ENCODE measurements around the gene MED13L. TPM values are rescaled to one million over a fixed set of nuclear protein-coding genes. Genes with fewer than 3 reads are reported as not detected.

MED13L gene
- total RNA-seq, 1 donor from 2014 or later = 147 TPM

- TF ChIP-seq, protein P1, sequence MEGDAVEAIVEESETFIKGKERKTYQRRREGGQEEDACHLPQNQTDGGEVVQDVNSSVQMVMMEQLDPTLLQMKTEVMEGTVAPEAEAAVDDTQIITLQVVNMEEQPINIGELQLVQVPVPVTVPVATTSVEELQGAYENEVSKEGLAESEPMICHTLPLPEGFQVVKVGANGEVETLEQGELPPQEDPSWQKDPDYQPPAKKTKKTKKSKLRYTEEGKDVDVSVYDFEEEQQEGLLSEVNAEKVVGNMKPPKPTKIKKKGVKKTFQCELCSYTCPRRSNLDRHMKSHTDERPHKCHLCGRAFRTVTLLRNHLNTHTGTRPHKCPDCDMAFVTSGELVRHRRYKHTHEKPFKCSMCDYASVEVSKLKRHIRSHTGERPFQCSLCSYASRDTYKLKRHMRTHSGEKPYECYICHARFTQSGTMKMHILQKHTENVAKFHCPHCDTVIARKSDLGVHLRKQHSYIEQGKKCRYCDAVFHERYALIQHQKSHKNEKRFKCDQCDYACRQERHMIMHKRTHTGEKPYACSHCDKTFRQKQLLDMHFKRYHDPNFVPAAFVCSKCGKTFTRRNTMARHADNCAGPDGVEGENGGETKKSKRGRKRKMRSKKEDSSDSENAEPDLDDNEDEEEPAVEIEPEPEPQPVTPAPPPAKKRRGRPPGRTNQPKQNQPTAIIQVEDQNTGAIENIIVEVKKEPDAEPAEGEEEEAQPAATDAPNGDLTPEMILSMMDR (IDR thresholded peaks at IDR 0.05) = peak; percentile 24
- DNase-seq = no peak
- no peaks in the 10 kb centered on the region for H3K9me3 ChIP-seq
- intact Hi-C loops (cut with DNase I) = no loop called here
- no peaks in the 10 kb centered on the region for H3K27me3 ChIP-seq
- H3K4me3 ChIP-seq = no peak overlapping the region
- no peak for ATAC-seq
- H3K36me3 ChIP-seq = no peaks in the 10 kb centered on the region
- H3K27ac ChIP-seq = no peak overlapping the region
- H3K4me1 ChIP-seq = peaks cover 48% of the 10 kb centered on the region
Measured at GRCh38 chr12:116141110-116141832, 136.2 kb downstream of the MED13L start.

DNA sequence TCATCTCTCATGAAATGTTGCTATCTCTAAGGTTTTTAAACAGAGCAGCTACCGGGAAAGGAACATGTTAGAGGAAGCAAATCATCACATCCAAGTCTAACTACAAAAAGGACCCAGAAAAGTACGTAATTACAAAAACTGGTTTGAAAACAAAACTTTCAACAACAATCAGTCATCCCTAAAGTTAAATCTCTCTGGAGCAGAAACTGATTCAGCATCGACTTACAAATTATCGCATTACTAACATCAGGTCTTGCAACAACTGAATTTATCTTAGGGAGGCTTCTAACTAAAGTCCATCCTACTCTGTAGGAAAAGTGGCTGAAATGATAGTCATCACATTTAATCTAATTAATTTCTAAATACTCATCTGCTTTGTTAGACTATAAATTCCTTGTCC lies 137.0 kb downstream of the MED13L start:
- no peak overlapping the region for H3K27ac ChIP-seq
- no peaks in the 10 kb centered on the region for H3K36me3 ChIP-seq
- intact Hi-C loops (cut with DNase I) = no loop called here
- H3K9me3 ChIP-seq = no peaks in the 10 kb centered on the region
- H3K27me3 ChIP-seq = no peaks in the 10 kb centered on the region
- TF ChIP-seq, protein P1 (IDR thresholded peaks at IDR 0.05) = no peak
- H3K4me3 ChIP-seq = no peak overlapping the region
- ATAC-seq = no peak
- no peak for DNase-seq
- peaks cover 55% of the 10 kb centered on the region for H3K4me1 ChIP-seq

GRCh38 chr12:116138781-116139180 lies 138.7 kb downstream of the MED13L start:
- DNase-seq (no peak), ATAC-seq (no peak)
- TF ChIP-seq, protein P1 (IDR thresholded peaks at IDR 0.05) = no peak

DNA sequence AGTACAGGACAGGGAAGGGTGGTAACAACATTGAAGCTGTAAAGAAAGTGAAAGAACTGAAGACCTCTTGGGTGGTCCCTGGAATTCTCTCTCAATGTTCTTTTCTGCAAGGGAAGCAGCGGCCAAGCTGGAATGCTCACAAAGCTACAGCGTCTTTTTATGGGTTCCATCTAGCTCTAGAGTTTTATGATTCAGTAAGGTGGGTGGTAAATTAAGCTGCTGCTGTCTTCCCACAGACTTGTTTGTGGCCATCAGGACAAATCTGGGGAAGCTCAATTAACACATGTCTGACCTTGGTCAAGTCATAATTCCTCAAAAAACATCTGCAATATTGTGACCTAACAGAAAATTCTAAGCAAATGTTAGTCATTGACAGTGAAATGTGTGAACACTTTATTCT lies 139.1 kb downstream of the MED13L start:
- TF ChIP-seq, protein P1 (IDR thresholded peaks at IDR 0.05) = no peak
- H3K36me3 ChIP-seq = no peaks in the 10 kb centered on the region
- H3K9me3 ChIP-seq = no peaks in the 10 kb centered on the region
- H3K4me1 ChIP-seq = peaks cover 55% of the 10 kb centered on the region
- no peak for ATAC-seq
- H3K27ac ChIP-seq = no peak overlapping the region
- H3K4me3 ChIP-seq = no peak overlapping the region
- no peaks in the 10 kb centered on the region for H3K27me3 ChIP-seq
- DNase-seq = no peak
- intact Hi-C loops (cut with DNase I) = no loop called here

More at GRCh38 chr12:116138781-116139180, 138.7 kb downstream of the MED13L start:
- Histone ChIP-seq H3K36me3 (no peaks in the 10 kb centered on the region), H3K4me3 (no peak overlapping the region), H3K4me1 (peaks cover 55% of the 10 kb centered on the region), H3K27ac (no peak overlapping the region), H3K27me3 (no peaks in the 10 kb centered on the region), H3K9me3 (no peaks in the 10 kb centered on the region)
- intact Hi-C loops (cut with DNase I) = no loop called here

GRCh38 chr12:116137318-116137717 lies 140.2 kb downstream of the MED13L start:
- no peak for DNase-seq
- TF ChIP-seq, protein P1 (IDR thresholded peaks at IDR 0.05) = no peak
- H3K36me3 ChIP-seq = no peaks in the 10 kb centered on the region
- no peaks in the 10 kb centered on the region for H3K9me3 ChIP-seq
- intact Hi-C loops (cut with DNase I) = no loop called here
- ATAC-seq = no peak
- no peak overlapping the region for H3K4me3 ChIP-seq
- H3K27me3 ChIP-seq = no peaks in the 10 kb centered on the region
- no peak overlapping the region for H3K27ac ChIP-seq
- peaks cover 55% of the 10 kb centered on the region for H3K4me1 ChIP-seq
